ENCODE results near the gene TJP3. TPM values are rescaled to one million over a fixed set of nuclear protein-coding genes. Genes with fewer than 3 reads are reported as not detected.
"Not testable (repeated sequence)": the region's sequence is repeated elsewhere in the genome, so short reads cannot be mapped to it uniquely, and the experiment has no call there.

TJP3 gene
- total RNA-seq, 1 experiment from 2014 or later, result not detected

- DNase-seq (ENCODE audit: low read depth), result no peak
Observed at GRCh38 chr19:3740431-3740830, 32.2 kb downstream of the TJP3 start.

GRCh38 chr19:3743486-3743885 lies 35.3 kb downstream of the TJP3 start:
- DNase-seq (ENCODE audit: low read depth), result peak; percentile 39

GRCh38 chr19:3745363-3746045 lies 37.3 kb downstream of the TJP3 start:
- no peak for DNase-seq (ENCODE audit: low read depth)

GRCh38 chr19:3746371-3747056 lies 38.3 kb downstream of the TJP3 start:
- DNase-seq (ENCODE audit: low read depth), result no peak

- no peak for DNase-seq (ENCODE audit: low read depth)
Observed at GRCh38 chr19:3748965-3749364, 40.8 kb downstream of the TJP3 start.

GRCh38 chr19:3750211-3750610 lies 42.0 kb downstream of the TJP3 start:
- DNase-seq (ENCODE audit: low read depth), result no peak

- DNase-seq (ENCODE audit: low read depth), result no peak
Observed at GRCh38 chr19:3751236-3751635, 43.1 kb downstream of the TJP3 start.

- no peak for DNase-seq (ENCODE audit: low read depth)
Observed at GRCh38 chr19:3752492-3752891, 44.3 kb downstream of the TJP3 start.

GRCh38 chr19:3753631-3754410 lies 45.6 kb downstream of the TJP3 start:
- DNase-seq (ENCODE audit: low read depth), result no peak

GRCh38 chr19:3757705-3758104 lies 49.5 kb downstream of the TJP3 start:
- DNase-seq (ENCODE audit: low read depth), result not testable (repeated sequence)

GRCh38 chr19:3758297-3758696 lies 50.1 kb downstream of the TJP3 start:
- not testable (repeated sequence) for DNase-seq (ENCODE audit: low read depth)

- DNase-seq (ENCODE audit: low read depth), result no peak
Observed at GRCh38 chr19:3759482-3760254, 51.5 kb downstream of the TJP3 start.

GRCh38 chr19:3760871-3761361 lies 52.7 kb downstream of the TJP3 start:
- DNase-seq (ENCODE audit: low read depth), result no peak

- DNase-seq (ENCODE audit: low read depth), result peak; percentile 90
Observed at GRCh38 chr19:3761382-3762129, 53.4 kb downstream of the TJP3 start, which contains the start of gene APBA3. Gene APBA3, minus strand, starts transcription at chr19:3761692. Its CDS starts 1,428 bp downstream, at chr19:3760264.

GRCh38 chr19:3762130-3762473 lies 53.9 kb downstream of the TJP3 start:
- no peak for DNase-seq (ENCODE audit: low read depth)

GRCh38 chr19:3762501-3763459 lies 54.6 kb downstream of the TJP3 start, which contains the start of gene MRPL54:
Gene MRPL54, plus strand, starts transcription at chr19:3762682. Its CDS starts 19 bp downstream, at chr19:3762701.
- peak; percentile 98 for DNase-seq (ENCODE audit: low read depth)

- no peak for DNase-seq (ENCODE audit: low read depth)
Observed at GRCh38 chr19:3765121-3765520, 56.9 kb downstream of the TJP3 start.

GRCh38 chr19:3765757-3766156 lies 57.6 kb downstream of the TJP3 start:
- not testable (repeated sequence) for DNase-seq (ENCODE audit: low read depth)

GRCh38 chr19:3766520-3766919 lies 58.3 kb downstream of the TJP3 start:
- no peak for DNase-seq (ENCODE audit: low read depth)
